ENCODE measurements around the gene EVC2. TPM values are rescaled to one million over a fixed set of nuclear protein-coding genes. Genes with fewer than 3 reads are reported as not detected.

The EVC2 gene
- total RNA-seq, 1 donor from 2014 or later, result 12.6 TPM

GRCh38 chr4:5647351-5647750, 61.0 kb downstream of the EVC2 start:
- no peaks in the 10 kb centered on the region for H3K27me3 ChIP-seq (ENCODE audit: control insufficient read depth, insufficient read depth, low read length)
- DNase-seq (ENCODE audit: low read depth), result no peak
- no peak overlapping the region for H3K4me3 ChIP-seq (ENCODE audit: low read depth, low read length)
- no peaks in the 10 kb centered on the region for H3K36me3 ChIP-seq (ENCODE audit: control insufficient read depth, insufficient read depth, low read length)
- no peak for TF ChIP-seq CTCF (IDR thresholded peaks at IDR 0.05; ENCODE audit: insufficient read depth, low read length, poor library complexity, severe bottlenecking)

- Histone ChIP-seq H3K27me3 (ENCODE audit: control insufficient read depth, insufficient read depth, low read length) (no peaks in the 10 kb centered on the region), H3K36me3 (ENCODE audit: control insufficient read depth, insufficient read depth, low read length) (peaks cover 1% of the 10 kb centered on the region), H3K4me3 (ENCODE audit: low read depth, low read length) (no peak overlapping the region)
- DNase-seq (ENCODE audit: low read depth), result no peak
- TF ChIP-seq CTCF (IDR thresholded peaks at IDR 0.05; ENCODE audit: insufficient read depth, low read length, poor library complexity, severe bottlenecking), result no peak
Observed at GRCh38 chr4:5640096-5640495, 68.3 kb downstream of the EVC2 start.

- Histone ChIP-seq H3K27me3 (ENCODE audit: control insufficient read depth, insufficient read depth, low read length) (no peaks in the 10 kb centered on the region), H3K36me3 (ENCODE audit: control insufficient read depth, insufficient read depth, low read length) (peaks cover 1% of the 10 kb centered on the region), H3K4me3 (ENCODE audit: low read depth, low read length) (no peak overlapping the region)
- TF ChIP-seq CTCF (IDR thresholded peaks at IDR 0.05; ENCODE audit: insufficient read depth, low read length, poor library complexity, severe bottlenecking), result no peak
- DNase-seq (ENCODE audit: low read depth), result no peak
Observed at GRCh38 chr4:5639556-5639955, 68.8 kb downstream of the EVC2 start.

GRCh38 chr4:5638976-5639375, 69.4 kb downstream of the EVC2 start:
- Histone ChIP-seq H3K27me3 (ENCODE audit: control insufficient read depth, insufficient read depth, low read length) (no peaks in the 10 kb centered on the region), H3K36me3 (ENCODE audit: control insufficient read depth, insufficient read depth, low read length) (peaks cover 1% of the 10 kb centered on the region), H3K4me3 (ENCODE audit: low read depth, low read length) (no peak overlapping the region)
- TF ChIP-seq CTCF (IDR thresholded peaks at IDR 0.05; ENCODE audit: insufficient read depth, low read length, poor library complexity, severe bottlenecking), result no peak
- DNase-seq (ENCODE audit: low read depth), result no peak

GRCh38 chr4:5638316-5638715, 70.0 kb downstream of the EVC2 start:
- no peak for TF ChIP-seq CTCF (IDR thresholded peaks at IDR 0.05; ENCODE audit: insufficient read depth, low read length, poor library complexity, severe bottlenecking)
- H3K27me3 ChIP-seq (ENCODE audit: control insufficient read depth, insufficient read depth, low read length), result no peaks in the 10 kb centered on the region
- DNase-seq (ENCODE audit: low read depth), result peak; percentile 44
- peaks cover 1% of the 10 kb centered on the region for H3K36me3 ChIP-seq (ENCODE audit: control insufficient read depth, insufficient read depth, low read length)
- H3K4me3 ChIP-seq (ENCODE audit: low read depth, low read length), result no peak overlapping the region

Data from kidney epithelial cell (primary cell).